Endothelial cell of umbilical vein (primary cell): ENCODE data around the gene RBMS1.

Source experiments
- CTCF ChIP-seq, 2 donors: IDR thresholded peaks; 1 replicate in 1 of 2; 2 replicates in 1 of 2; pipeline ENCODE4 v1.5.1; 2011; ENCODE audit warnings: low read length in 2 of 2, mild to moderate bottlenecking in 2 of 2, moderate library complexity in 2 of 2, control low read depth in 1 of 2, inconsistent platforms in 1 of 2, low read depth in 1 of 2; ENCODE audit not compliant: insufficient read depth in 1 of 2; ENCODE audit errors: extremely low read depth in 1 of 2
- EZH2 ChIP-seq: IDR thresholded peaks from 2 replicates; pipeline ENCODE4 v1.6.1; 2012; ENCODE audit warnings: borderline replicate concordance, low read depth, mild to moderate bottlenecking, moderate library complexity, low read length, inconsistent platforms; ENCODE audit not compliant: severe bottlenecking
- MYC ChIP-seq: IDR thresholded peaks from one replicate; pipeline ENCODE4 v1.6.1; 2011; ENCODE audit warnings: mild to moderate bottlenecking, low read depth, low read length
- POLR2A ChIP-seq: IDR thresholded peaks from 2 replicates; pipeline ENCODE4 v1.6.1; 2012; ENCODE audit warnings: low read depth, mild to moderate bottlenecking, control low read depth, low read length
- POLR2AphosphoS5 ChIP-seq: IDR thresholded peaks from 2 replicates; pipeline ENCODE4 v1.6.1; 2012; ENCODE audit warnings: low read depth, mild to moderate bottlenecking, control low read depth, low read length, moderate library complexity; ENCODE audit not compliant: insufficient read depth
- TF ChIP-seq, protein P1 (sequence below): IDR thresholded peaks from 2 replicates; pipeline ENCODE4 v1.6.1; 2011; ENCODE audit not compliant: insufficient read depth, insufficient read length

- TF ChIP-seq CTCF (IDR thresholded peaks at IDR 0.05; ENCODE audit: extremely low read depth in 1 of 2, insufficient read depth in 1 of 2, low read depth in 1 of 2, low read length in 2 of 2) (no peak), POLR2A (no peak), POLR2AphosphoS5 (no peak), EZH2 (no peak), MYC (no peak)
- TF ChIP-seq, protein P1, sequence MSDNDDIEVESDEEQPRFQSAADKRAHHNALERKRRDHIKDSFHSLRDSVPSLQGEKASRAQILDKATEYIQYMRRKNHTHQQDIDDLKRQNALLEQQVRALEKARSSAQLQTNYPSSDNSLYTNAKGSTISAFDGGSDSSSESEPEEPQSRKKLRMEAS, result no peak
These were observed 172.6 kb downstream of the RBMS1 start for GRCh38 chr2:160321006-160321405.
